Pons (tissue), 1 donor: ENCODE results near the gene PLEKHN1.
"Not testable (repeated sequence)": the region's sequence is repeated elsewhere in the genome, so short reads cannot be mapped to it uniquely, and the experiment has no call there.

ENCODE experiments used
- DNase-seq: peaks from one replicate; pipeline ENCODE4 v3.0.0-alpha.2; 2016; ENCODE audit warnings: low spot score

The PLEKHN1 gene

GRCh38 chr1:1006305-1007159, 40.2 kb downstream of the PLEKHN1 start:
- DNase-seq, result no peak

- not testable (repeated sequence) for DNase-seq
Measured at GRCh38 chr1:1010131-1010530, 43.8 kb downstream of the PLEKHN1 start.

- DNase-seq, result no peak
Measured at GRCh38 chr1:1011396-1011949, 45.2 kb downstream of the PLEKHN1 start.

GRCh38 chr1:1012736-1013104, 46.4 kb downstream of the PLEKHN1 start:
- DNase-seq, result not testable (repeated sequence)

- DNase-seq, result peak; percentile 81
Measured at GRCh38 chr1:1013105-1013921, 47.0 kb downstream of the PLEKHN1 start, which contains the start of gene ISG15. Gene ISG15, plus strand, starts transcription at chr1:1013497. Its CDS starts 77 bp downstream, at chr1:1013574.

GRCh38 chr1:1013922-1014648, 47.8 kb downstream of the PLEKHN1 start:
- DNase-seq, result no peak

GRCh38 chr1:1014799-1015681, 48.8 kb downstream of the PLEKHN1 start:
- no peak for DNase-seq

GRCh38 chr1:1017397-1018320, 51.4 kb downstream of the PLEKHN1 start:
- DNase-seq, result not testable (repeated sequence)

GRCh38 chr1:1018321-1018685, 52.0 kb downstream of the PLEKHN1 start:
- DNase-seq, result not testable (repeated sequence)

- DNase-seq, result peak; percentile 77
Measured at GRCh38 chr1:1019122-1019999, 53.1 kb downstream of the PLEKHN1 start.

- no peak for DNase-seq
Measured at GRCh38 chr1:1020000-1020404, 53.7 kb downstream of the PLEKHN1 start, which contains the start of gene AGRN. Gene AGRN, plus strand, starts transcription at chr1:1020120. Its CDS starts 53 bp downstream, at chr1:1020173.

GRCh38 chr1:1020415-1021009, 54.2 kb downstream of the PLEKHN1 start:
- no peak for DNase-seq

- DNase-seq, result no peak
Measured at GRCh38 chr1:1021010-1021919, 55.0 kb downstream of the PLEKHN1 start.

GRCh38 chr1:1021920-1022259, 55.6 kb downstream of the PLEKHN1 start:
- no peak for DNase-seq

GRCh38 chr1:1022302-1023009, 56.2 kb downstream of the PLEKHN1 start:
- no peak for DNase-seq

GRCh38 chr1:1023700-1024099, 57.4 kb downstream of the PLEKHN1 start:
- DNase-seq, result no peak
